ENCODE data around the gene ELAPOR1.

ELAPOR1 gene

DNA sequence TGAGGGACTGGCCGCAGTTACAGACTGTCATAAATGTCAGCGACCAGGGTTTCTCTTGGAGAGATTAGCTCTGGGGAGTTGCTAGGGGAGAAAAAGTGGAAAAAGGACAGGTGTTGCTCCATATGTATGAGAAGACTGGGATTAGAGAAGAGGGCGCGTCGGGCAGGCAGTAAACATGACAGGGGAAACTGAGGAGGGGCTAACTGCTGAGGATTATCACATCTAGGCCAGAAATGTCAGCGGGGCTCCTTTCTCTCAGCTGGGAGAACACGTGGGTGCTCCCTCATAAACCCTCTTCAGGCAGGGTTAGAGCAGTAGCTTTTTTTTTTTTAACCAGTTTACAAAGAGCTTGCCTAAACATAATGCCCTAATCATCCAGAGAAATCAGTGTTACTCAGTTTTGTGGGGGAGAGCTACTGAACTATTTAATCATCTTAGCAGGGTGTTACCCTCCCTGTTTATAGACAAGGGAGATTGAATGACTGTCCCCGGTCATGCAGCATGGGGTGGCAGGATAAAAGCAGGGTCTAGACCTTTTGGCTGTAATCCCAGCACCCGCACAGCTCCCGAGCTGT is 35.2 kb downstream of the ELAPOR1 start:
- ChIA-PET POLR2A (no interaction called here), CTCF (interaction anchor here (3.9 kb wide), 1 partner anchor 38 kb away, joined by 26 read pairs; a partner anchor contains a TSS)
- no peak overlapping the region for H3K4me3 ChIP-seq (ENCODE audit: low read depth, low read length)
- no peak for DNase-seq (ENCODE audit: low read depth, low spot score)
- TF ChIP-seq, protein P1, sequence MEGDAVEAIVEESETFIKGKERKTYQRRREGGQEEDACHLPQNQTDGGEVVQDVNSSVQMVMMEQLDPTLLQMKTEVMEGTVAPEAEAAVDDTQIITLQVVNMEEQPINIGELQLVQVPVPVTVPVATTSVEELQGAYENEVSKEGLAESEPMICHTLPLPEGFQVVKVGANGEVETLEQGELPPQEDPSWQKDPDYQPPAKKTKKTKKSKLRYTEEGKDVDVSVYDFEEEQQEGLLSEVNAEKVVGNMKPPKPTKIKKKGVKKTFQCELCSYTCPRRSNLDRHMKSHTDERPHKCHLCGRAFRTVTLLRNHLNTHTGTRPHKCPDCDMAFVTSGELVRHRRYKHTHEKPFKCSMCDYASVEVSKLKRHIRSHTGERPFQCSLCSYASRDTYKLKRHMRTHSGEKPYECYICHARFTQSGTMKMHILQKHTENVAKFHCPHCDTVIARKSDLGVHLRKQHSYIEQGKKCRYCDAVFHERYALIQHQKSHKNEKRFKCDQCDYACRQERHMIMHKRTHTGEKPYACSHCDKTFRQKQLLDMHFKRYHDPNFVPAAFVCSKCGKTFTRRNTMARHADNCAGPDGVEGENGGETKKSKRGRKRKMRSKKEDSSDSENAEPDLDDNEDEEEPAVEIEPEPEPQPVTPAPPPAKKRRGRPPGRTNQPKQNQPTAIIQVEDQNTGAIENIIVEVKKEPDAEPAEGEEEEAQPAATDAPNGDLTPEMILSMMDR (IDR thresholded peaks at IDR 0.05; ENCODE audit: insufficient read depth, low read length, missing control alignments) = no peak

DNA sequence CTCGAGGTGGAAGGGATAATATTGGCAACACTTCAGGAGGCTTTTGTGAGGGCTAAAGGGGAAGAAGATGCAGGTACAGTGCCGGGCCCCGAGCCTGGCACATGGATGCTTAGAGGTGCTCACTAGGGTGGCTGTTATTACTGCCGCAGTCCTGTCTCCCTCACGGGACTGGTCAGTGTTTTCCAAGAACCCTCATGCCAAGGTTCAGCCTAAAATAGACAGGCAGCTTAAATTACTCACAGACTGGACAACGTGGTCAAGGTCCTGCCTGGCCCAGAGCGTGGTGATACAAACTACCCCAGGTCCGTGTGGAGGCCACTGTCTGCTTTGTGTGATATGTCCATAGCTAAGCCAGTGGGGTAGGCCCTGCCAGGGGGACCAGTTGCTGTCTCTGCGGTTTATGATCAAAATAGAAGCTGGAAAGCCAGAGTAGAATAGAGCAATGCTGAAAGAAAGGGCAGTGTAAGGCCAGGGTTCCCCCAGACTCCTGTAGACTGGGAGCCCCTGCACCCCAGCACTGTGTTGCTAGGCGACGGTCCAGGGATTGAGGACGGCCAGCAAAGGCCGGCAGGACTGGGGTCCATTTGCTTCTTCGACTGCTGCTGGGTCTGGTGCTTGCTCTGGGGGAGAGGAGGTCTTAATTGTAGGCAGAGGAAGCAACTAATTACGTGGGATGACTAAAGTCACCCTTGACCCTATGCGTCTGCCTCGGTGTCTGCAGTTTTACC is 36.1 kb downstream of the ELAPOR1 start:
- POLR2A ChIA-PET = no interaction called here
- DNase-seq (ENCODE audit: low read depth, low spot score) = no peak
- TF ChIP-seq, protein P1 (IDR thresholded peaks at IDR 0.05; ENCODE audit: insufficient read depth, low read length, missing control alignments) = no peak
- CTCF ChIA-PET = interaction anchor here (1.0 to 3.9 kb wide), 3 partner anchors 10 to 39 kb away, joined by 3 to 26 read pairs (median 4); a partner anchor contains a TSS
- no peak overlapping the region for H3K4me3 ChIP-seq (ENCODE audit: low read depth, low read length)

DNA sequence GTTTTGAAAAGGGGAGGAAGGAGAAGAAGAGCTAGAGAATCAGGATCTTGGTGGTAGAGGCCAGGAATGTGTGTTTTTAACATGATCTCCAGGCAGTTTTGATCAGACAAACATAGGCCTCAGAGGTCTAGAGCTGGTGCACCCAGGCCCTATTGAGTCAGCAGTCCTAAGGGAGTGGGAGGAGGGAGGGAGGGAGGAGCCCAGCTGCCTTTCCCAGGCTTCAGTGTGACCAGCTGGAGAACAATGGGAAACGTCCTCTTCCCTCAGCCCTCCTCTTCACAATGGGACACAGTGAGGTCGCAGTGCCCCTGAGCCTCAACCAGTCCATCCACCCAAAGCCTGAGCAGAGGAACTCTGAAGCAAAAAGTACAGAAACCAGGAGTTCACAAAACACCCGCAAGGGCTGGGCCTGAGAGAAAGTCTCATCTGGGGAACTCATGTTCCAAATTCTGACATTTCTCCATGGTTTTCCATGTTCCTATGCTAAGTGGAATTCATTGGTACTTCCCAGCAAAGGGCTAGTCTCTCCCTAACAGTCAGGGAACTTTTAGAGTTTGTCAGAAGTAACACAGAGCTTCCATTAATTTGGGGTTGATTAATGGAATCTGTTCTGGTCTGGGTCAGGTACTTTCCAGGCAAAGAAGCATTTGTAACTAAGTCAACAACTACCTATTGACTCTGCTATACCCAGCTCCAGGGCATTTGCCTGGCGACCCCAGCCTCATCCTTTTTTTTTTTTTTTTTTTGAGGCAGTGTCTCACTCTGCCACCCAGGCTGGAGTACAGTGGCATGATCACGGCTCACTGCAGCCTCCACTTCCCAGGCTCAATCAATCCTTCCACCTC is 37.5 kb downstream of the ELAPOR1 start:
- ChIA-PET CTCF (interaction anchor here (1.0 to 3.9 kb wide), 4 partner anchors 8 to 40 kb away, joined by 3 to 26 read pairs (median 4); a partner anchor contains a TSS), POLR2A (interaction anchor here (0.7 kb wide), 1 partner anchor 14 kb away, joined by 3 read pairs; no protein-coding TSS in a partner anchor)
- no peak for DNase-seq (ENCODE audit: low read depth, low spot score)
- TF ChIP-seq, protein P1 (IDR thresholded peaks at IDR 0.05; ENCODE audit: insufficient read depth, low read length, missing control alignments) = no peak
- no peak overlapping the region for H3K4me3 ChIP-seq (ENCODE audit: low read depth, low read length)

DNA sequence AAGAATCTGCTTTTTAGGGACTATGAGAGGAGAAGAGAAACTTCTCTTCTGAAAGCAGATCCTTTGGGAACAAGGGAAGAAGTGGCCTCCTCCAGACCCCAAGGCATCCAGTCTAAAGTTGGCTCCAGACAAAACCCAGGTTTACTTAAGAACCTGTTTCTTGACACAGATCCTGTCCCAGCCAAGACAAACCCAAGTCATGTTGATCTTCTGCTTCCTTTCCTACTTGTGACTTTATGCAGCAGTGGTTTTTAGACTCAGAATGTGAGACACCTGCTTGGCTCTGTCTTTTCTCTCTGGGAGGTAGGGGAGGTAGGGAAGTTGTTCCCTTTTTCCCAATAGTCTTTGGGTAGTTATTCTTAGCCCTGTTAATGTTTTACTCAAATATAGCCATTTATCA is 38.3 kb downstream of the ELAPOR1 start:
- POLR2A ChIA-PET = no interaction called here
- no peak overlapping the region for H3K4me3 ChIP-seq (ENCODE audit: low read depth, low read length)
- TF ChIP-seq, protein P1 (IDR thresholded peaks at IDR 0.05; ENCODE audit: insufficient read depth, low read length, missing control alignments) = no peak
- CTCF ChIA-PET = interaction anchor here (1.3 to 3.9 kb wide), 2 partner anchors 7 to 41 kb away, joined by 3 to 26 read pairs; a partner anchor contains a TSS
- no peak for DNase-seq (ENCODE audit: low read depth, low spot score)

DNA sequence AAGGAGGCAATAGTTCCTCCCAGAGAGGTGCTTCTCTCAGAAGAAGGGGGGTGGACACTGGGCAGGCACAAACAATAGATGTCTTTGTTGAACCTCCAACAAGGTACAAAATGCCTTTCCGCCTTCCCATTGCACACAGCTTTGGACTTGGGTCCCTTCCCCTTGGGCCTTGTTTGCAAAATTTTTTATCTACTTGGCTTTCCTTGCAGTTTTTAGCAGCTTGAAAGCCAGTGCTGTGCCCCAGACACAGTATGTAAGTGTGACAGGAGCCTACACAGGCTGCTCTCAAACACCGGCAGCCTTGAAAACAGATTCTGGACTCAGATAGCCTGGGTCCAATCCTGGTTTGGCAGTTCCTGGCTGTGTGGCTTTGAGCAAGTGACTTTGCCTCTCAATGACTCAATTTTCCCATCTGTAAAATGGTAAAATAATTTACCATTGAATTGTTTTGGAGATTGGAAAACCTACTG is 43.0 kb downstream of the ELAPOR1 start:
- POLR2A ChIA-PET = no interaction called here
- H3K4me3 ChIP-seq (ENCODE audit: low read depth, low read length) = no peak overlapping the region
- no peak for DNase-seq (ENCODE audit: low read depth, low spot score)
- CTCF ChIA-PET = no interaction called here
- TF ChIP-seq, protein P1 (IDR thresholded peaks at IDR 0.05; ENCODE audit: insufficient read depth, low read length, missing control alignments) = no peak
